ENCODE data around the gene YWHAH. TPM values are rescaled to one million over a fixed set of nuclear protein-coding genes. Genes with fewer than 3 reads are reported as not detected.

Gene YWHAH
- total and polyA plus RNA-seq, 8 donors = 40.2 to 106 (median 48.0) TPM

DNA sequence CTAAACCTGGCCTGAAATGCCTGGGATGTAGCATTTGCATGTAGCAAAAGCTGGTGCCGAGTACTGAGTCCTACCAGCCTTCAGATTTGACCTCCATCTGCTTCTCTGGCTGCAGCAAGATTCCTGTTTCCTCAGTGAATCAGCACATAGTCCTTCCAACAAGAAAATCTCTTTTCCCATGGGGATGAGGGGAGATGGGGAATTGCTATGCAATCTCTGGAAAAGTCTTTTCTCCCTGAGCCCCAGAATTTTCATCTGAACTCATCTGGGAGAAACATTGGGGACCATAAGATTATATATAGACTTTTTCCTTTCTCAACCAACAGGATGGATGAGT is 32.0 kb upstream of the YWHAH start:
- H3K27ac ChIP-seq = no peak overlapping the region
- no peaks in the 10 kb centered on the region for H3K9me3 ChIP-seq
- no peaks in the 10 kb centered on the region for H3K4me1 ChIP-seq
- WGBS, 2 donors = 75 to 93% methylated on average over 1 of the region's 1 CpG
- H3K27me3 ChIP-seq = no peaks in the 10 kb centered on the region
- TF ChIP-seq, protein P1, sequence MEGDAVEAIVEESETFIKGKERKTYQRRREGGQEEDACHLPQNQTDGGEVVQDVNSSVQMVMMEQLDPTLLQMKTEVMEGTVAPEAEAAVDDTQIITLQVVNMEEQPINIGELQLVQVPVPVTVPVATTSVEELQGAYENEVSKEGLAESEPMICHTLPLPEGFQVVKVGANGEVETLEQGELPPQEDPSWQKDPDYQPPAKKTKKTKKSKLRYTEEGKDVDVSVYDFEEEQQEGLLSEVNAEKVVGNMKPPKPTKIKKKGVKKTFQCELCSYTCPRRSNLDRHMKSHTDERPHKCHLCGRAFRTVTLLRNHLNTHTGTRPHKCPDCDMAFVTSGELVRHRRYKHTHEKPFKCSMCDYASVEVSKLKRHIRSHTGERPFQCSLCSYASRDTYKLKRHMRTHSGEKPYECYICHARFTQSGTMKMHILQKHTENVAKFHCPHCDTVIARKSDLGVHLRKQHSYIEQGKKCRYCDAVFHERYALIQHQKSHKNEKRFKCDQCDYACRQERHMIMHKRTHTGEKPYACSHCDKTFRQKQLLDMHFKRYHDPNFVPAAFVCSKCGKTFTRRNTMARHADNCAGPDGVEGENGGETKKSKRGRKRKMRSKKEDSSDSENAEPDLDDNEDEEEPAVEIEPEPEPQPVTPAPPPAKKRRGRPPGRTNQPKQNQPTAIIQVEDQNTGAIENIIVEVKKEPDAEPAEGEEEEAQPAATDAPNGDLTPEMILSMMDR (IDR thresholded peaks at IDR 0.05) = no peak
- no peak for FAIRE-seq
- H3K4me3 ChIP-seq = no peak overlapping the region
- DNase-seq = no peak
- no peak for ATAC-seq
- intact Hi-C loops (cut with DNase I) = no loop called here
- no peaks in the 10 kb centered on the region for H3K36me3 ChIP-seq

DNA sequence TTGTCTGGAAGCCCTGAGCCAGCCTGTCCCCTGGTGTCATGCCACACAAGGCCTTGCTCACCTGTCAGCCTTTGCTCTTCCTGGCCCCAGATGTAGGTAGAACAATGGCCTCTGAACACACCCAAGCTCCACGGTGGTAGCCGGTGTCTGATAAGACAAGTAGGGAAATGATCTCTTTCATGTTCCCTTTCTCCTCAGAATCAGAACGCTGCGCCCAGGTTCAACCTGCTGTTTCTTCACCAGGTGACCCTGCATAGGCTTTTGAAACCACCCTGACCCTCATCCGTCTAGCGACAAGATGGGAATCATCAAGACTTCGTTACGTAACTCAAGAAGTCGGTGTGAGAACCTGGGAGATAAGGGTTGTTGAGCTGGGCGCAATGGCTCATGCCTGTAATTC is 28.7 kb upstream of the YWHAH start:
- DNase-seq (no peak), ATAC-seq (no peak)

DNA sequence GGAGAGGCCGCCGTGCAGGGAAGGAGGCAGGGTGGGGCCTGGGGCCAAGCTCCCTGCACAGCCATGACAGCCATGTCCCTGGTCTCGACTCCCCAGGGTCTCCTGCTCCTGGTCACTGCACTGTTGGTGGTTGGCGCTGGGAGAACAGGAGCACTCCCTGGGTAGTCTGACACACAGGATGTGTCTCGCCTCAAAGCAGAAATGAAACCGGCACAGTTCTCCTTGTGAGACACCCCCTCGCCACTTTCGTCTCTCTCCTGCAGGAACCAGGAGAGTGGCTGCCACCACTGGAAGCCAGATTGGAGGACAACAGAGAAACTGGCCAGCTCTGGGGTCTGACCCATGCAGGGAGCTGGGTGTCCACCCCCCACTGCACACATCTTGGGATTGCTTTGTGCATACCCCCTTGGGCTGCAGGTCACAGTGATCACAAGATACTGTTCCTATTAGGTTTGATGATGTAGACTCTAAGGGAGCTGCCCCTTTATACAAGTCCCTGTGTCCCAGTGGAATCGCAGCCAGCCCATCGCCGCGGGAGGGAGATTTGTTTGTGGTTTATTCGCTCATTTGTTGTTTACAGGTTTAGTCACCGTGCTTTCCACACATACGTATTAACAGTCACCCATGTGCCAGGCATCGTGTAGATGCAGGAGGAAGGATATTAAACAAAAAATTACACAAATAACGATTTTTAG is 27.0 kb upstream of the YWHAH start:
- no peaks in the 10 kb centered on the region for H3K27me3 ChIP-seq
- TF ChIP-seq, protein P1 (IDR thresholded peaks at IDR 0.05) = no peak
- ATAC-seq (peak in 2 of 4 donors; percentile 39 to 78), FAIRE-seq (no peak), DNase-seq (peak in 1 of 6 donors; percentile 40)
- H3K4me3 ChIP-seq = no peak overlapping the region
- intact Hi-C loops (cut with DNase I) = no loop called here
- no peaks in the 10 kb centered on the region for H3K9me3 ChIP-seq
- WGBS, 2 donors = 67 to 78% methylated on average over 17 of the region's 17 CpGs
- no peaks in the 10 kb centered on the region for H3K36me3 ChIP-seq
- H3K27ac ChIP-seq = no peak overlapping the region
- H3K4me1 ChIP-seq = no peaks in the 10 kb centered on the region

More for the DNA sequence above, 28.7 kb upstream of the YWHAH start:
- H3K4me3 ChIP-seq = no peak overlapping the region
- no peak for FAIRE-seq
- no peaks in the 10 kb centered on the region for H3K4me1 ChIP-seq
- intact Hi-C loops (cut with DNase I) = no loop called here
- TF ChIP-seq, protein P1 (IDR thresholded peaks at IDR 0.05) = no peak
- H3K9me3 ChIP-seq = no peaks in the 10 kb centered on the region
- H3K36me3 ChIP-seq = no peaks in the 10 kb centered on the region
- 80 to 85% methylated on average over 10 of the region's 10 CpGs for WGBS, 2 donors
- no peak overlapping the region for H3K27ac ChIP-seq
- no peaks in the 10 kb centered on the region for H3K27me3 ChIP-seq

DNA sequence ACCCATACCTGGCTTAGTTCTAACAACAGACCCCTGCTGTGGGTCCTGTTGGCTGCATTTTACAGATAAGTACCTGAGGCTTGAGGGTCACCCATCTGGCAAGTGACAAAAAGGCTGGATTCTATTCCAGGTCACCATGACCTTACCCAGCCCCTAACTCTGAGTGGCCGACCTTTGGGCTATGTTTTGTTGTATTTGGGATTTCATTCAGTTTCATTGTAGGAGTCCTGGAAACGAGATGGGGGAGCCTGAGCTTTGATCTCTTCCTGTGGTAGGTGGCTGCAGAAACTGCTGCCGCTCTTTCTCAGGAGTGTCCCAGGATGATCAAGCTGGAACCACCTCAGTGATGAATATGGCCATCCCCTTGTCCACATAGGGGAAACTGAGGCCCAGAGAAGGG is 24.6 kb upstream of the YWHAH start:
- ATAC-seq = no peak
- no peak for DNase-seq
- Histone ChIP-seq H3K27me3 (no peaks in the 10 kb centered on the region), H3K4me3 (no peak overlapping the region), H3K4me1 (no peaks in the 10 kb centered on the region), H3K36me3 (no peaks in the 10 kb centered on the region), H3K27ac (no peak overlapping the region), H3K9me3 (no peaks in the 10 kb centered on the region)
- no peak for FAIRE-seq
- TF ChIP-seq, protein P1 (IDR thresholded peaks at IDR 0.05) = no peak
- 64 to 76% methylated on average over 3 of the region's 3 CpGs for whole genome bisulfite sequencing, 2 donors
- intact Hi-C loops (cut with DNase I) = no loop called here

GRCh38 chr22:31920306-31920705 is 24.0 kb upstream of the YWHAH start:
- H3K4me1 ChIP-seq = no peaks in the 10 kb centered on the region
- H3K9me3 ChIP-seq = no peaks in the 10 kb centered on the region
- H3K27me3 ChIP-seq = no peaks in the 10 kb centered on the region
- FAIRE-seq (no peak), ATAC-seq (no peak), DNase-seq (no peak)
- intact Hi-C loops (cut with DNase I) = no loop called here
- TF ChIP-seq, protein P1 (IDR thresholded peaks at IDR 0.05) = no peak
- no peak overlapping the region for H3K27ac ChIP-seq
- WGBS, 2 donors = 86 to 87% methylated on average over 3 of the region's 3 CpGs
- H3K4me3 ChIP-seq = no peak overlapping the region
- no peaks in the 10 kb centered on the region for H3K36me3 ChIP-seq
